Uterus (tissue), 2 donors: ENCODE measurements around the gene MKI67.

Source experiments
- POLR2A ChIP-seq, 2 donors: fragments of 450-650 bp; IDR thresholded peaks; one replicate each; pipeline ENCODE4 v1.6.1; 2016; ENCODE audit warnings: antibody characterized with exemption in 2 of 2, mild to moderate bottlenecking in 1 of 2, moderate library complexity in 1 of 2
- TF ChIP-seq, protein P1 (sequence below), 4 experiments: fragments of 200-600 bp in 2 of 4; fragments of 450-650 bp in 2 of 4; sonication (generic) in 2 of 4; IDR thresholded peaks; one replicate each; pipeline ENCODE4 v1.5.1; 2016 to 2019; ENCODE audit warnings: antibody characterized with exemption in 4 of 4, mild to moderate bottlenecking in 2 of 4, moderate library complexity in 1 of 4

DNA sequence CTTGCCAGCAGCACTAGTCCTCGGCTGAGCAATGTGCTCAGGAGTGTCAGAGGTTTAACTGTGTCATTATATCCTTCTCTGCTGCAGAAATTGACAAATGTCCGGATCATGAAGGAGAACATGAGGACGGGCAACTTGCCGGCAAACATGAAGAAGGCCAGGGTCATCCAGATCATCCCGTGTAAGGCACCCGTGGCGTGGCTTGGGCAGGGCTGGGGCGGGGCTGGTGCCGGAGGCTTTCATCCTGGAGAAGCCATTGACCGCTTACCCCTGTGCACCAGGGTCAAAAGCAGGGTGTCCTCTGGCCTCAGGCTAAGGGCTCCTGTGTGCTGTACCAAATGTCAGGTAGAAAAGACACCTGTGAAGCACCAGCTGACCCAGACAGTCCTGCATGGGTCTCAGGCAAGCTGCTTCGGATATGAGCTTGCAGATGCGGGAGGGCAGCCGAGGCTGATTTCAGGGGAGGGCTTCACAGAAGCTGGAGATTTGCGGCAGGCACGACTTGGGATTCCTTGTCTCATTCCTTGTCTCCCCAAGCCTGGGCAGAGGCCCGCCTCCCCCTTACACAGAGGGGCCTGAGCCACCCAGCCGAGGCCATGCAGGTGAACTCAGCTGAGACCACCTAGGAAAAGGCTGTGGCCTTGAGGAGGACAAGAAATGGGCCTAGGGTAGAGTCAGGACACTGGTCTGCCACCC is 55.4 kb downstream of the MKI67 start:
- TF ChIP-seq POLR2A (IDR thresholded peaks at IDR 0.05), result no peak
- TF ChIP-seq, protein P1, sequence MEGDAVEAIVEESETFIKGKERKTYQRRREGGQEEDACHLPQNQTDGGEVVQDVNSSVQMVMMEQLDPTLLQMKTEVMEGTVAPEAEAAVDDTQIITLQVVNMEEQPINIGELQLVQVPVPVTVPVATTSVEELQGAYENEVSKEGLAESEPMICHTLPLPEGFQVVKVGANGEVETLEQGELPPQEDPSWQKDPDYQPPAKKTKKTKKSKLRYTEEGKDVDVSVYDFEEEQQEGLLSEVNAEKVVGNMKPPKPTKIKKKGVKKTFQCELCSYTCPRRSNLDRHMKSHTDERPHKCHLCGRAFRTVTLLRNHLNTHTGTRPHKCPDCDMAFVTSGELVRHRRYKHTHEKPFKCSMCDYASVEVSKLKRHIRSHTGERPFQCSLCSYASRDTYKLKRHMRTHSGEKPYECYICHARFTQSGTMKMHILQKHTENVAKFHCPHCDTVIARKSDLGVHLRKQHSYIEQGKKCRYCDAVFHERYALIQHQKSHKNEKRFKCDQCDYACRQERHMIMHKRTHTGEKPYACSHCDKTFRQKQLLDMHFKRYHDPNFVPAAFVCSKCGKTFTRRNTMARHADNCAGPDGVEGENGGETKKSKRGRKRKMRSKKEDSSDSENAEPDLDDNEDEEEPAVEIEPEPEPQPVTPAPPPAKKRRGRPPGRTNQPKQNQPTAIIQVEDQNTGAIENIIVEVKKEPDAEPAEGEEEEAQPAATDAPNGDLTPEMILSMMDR (IDR thresholded peaks at IDR 0.05), result no peak
